Body of pancreas (tissue), 4 donors: ENCODE results near the gene CLDN6.

Source experiments
- CTCF ChIP-seq, 7 experiments: fragments of 450-650 bp in 4 of 7; fragments of 200-600 bp in 3 of 7; sonication (generic) in 3 of 7; IDR thresholded peaks; one replicate each; pipeline ENCODE4 v1.5.1; 2016 to 2019; ENCODE audit warnings: antibody characterized with exemption in 7 of 7
- POLR2A ChIP-seq, 3 donors: fragments of 450-650 bp; IDR thresholded peaks; one replicate each; pipeline ENCODE4 v1.6.1; 2016; ENCODE audit warnings: antibody characterized with exemption in 3 of 3, mild to moderate bottlenecking in 2 of 3

DNA sequence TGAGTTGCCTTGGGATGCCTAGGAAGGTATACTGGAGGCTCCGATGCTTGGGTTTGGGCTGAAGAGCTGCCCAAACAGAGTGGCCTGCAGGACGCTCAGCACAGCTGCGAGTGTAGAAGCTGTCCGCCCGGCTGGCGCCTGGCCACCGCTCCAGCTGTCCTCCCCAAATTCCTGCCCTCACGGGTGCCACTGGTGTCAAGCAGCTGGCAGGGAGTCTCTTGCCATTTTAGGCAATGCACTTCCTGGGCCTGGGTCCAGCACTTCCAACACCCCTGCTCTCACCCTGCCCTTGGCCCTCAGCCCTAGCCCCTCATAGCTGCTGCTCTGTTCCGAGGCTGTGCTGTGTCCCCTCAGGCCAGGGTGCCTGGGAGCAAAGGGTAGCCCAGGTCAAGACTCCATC, 32.5 kb downstream of the CLDN6 start:
- TF ChIP-seq POLR2A (IDR thresholded peaks at IDR 0.05) (no peak), CTCF (IDR thresholded peaks at IDR 0.05) (no peak)
